A549 treated with CORT108297 at 1 μM for 4 hours (cell line): ENCODE data around the gene SARS2. TPM values are rescaled to one million over a fixed set of nuclear protein-coding genes. Genes with fewer than 3 reads are reported as not detected.

Experiments
- total RNA-seq: library from RNA; stranded (reverse); fragments of 200-300 nt; extraction: Qiagen RNA extraction; gene quantifications from 5 replicates; pipeline ENCODE4 v1.2.3, GENCODE V29; 2022

Gene SARS2, protein sequence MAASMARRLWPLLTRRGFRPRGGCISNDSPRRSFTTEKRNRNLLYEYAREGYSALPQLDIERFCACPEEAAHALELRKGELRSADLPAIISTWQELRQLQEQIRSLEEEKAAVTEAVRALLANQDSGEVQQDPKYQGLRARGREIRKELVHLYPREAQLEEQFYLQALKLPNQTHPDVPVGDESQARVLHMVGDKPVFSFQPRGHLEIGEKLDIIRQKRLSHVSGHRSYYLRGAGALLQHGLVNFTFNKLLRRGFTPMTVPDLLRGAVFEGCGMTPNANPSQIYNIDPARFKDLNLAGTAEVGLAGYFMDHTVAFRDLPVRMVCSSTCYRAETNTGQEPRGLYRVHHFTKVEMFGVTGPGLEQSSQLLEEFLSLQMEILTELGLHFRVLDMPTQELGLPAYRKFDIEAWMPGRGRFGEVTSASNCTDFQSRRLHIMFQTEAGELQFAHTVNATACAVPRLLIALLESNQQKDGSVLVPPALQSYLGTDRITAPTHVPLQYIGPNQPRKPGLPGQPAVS
- 46.2 to 64.3 TPM (median 58.8 TPM) in 5 replicates for total RNA-seq

DNA sequence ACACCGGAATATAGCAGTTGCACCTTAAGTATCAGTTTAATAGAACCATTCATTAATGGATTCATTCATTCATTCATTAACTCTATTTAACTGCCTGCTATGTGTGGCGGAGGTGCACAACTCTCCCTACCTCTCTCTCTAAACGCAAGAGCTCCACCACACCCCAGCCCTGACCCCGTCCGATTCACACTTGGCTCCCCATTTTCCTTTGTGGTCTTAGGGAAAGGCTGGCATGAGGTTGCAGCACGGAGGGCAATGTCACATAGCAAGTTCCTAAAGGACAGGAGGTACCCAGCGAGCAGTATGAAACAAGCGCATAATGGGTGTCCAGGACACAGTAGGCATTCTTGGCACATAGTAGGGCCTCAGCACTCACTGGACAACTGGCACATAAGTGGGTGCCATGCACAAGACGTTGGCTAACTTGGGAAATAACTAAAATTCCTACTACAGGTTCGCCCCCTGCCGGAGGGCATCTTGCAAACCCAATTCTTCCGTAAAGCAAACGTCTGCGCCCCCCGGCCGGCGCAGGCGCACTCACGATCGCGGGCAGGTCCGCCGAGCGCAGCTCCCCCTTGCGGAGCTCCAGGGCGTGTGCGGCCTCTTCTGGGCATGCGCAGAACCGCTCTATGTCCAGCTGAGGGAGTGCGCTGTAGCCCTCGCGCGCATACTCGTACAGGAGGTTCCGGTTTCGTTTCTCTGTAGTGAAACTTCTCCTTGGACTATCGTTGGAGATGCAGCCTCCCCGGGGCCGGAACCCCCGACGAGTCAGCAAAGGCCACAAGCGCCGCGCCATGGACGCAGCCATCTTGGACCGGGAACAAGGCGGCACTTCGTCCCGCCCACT is at the start of gene SARS2:
TSS of gene SARS2 (minus strand) at position 835 of the 847 bp plus-strand sequence. CDS start at position 808, 27 bp downstream.

DNA sequence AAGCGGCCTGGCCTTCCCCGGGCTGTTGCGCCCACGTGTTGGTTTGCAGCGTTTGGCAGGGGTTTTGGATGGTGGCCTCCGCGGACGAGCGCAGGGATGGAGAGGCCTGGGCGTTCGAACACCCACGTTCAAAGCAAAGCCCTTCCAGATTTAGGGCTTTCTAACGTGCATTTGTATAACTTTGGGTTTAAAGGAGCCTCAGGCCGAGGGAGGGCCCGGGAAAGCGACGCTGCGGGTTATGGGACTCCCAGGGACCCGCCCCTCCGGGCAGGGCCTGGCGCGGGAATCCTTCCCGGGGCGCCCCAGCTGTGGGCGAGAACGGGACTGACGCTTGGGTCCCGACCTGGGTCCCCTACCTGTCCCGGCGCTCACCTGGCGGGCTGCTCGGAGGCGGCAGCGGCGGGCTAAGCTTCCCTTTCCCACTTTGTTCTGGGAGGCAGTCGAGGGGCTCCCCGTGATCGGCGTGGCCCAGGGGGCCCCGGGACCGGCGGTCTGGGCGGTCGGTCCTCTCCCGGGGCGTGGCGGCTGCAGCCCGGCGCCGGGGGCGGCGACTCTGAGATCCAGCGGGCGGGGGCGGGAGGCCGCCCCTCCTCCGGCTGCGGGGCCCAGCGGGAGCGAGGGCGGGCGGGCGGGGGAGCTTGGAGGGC is 44.8 kb upstream of the SARS2 start, which contains the start of gene FBXO17:
TSS of gene FBXO17 (minus strand) at position 529 of the 647 bp plus-strand sequence. CDS start 25,423 bp downstream, outside the sequence.

DNA sequence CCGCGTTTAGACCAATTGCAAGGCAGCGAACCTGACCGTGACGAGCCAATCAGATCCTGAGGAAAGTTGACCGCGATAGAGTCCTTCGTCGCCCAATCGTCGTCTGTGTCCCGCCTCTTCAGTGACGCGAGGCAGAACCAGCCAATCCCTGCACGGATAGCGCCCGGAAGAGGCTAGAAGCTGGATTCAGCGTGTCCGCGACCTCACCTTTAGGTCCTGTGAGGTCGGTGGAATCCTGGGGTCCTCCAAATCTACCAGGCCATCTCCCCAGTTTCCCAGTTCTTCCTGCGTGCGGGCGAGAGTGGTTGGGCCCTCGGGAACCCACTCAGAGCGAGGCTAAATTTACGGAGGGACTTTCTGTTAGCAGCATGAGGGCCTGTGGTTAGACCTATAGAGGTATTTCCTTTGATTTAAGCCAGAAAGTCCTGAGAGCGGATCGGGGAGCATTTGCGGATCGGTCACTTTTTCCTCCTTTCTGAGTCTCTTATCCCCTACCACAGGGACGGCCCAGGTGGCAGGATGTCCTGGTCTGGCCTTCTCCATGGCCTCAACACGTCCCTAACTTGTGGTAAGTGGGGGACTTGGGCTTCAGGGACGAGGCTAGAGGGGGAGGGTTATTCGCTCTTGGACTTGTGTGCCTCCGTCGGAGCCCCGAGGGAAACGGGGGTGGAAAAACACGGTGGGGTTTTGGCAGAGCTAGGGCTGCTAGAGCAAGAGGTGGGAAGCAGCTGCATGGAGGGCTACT is 385 bp upstream of the SARS2 start, which contains the start of gene MRPS12:
TSS of gene MRPS12 (plus strand) at position 169 of the 745 bp plus-strand sequence. CDS start at position 520, 351 bp downstream.

DNA sequence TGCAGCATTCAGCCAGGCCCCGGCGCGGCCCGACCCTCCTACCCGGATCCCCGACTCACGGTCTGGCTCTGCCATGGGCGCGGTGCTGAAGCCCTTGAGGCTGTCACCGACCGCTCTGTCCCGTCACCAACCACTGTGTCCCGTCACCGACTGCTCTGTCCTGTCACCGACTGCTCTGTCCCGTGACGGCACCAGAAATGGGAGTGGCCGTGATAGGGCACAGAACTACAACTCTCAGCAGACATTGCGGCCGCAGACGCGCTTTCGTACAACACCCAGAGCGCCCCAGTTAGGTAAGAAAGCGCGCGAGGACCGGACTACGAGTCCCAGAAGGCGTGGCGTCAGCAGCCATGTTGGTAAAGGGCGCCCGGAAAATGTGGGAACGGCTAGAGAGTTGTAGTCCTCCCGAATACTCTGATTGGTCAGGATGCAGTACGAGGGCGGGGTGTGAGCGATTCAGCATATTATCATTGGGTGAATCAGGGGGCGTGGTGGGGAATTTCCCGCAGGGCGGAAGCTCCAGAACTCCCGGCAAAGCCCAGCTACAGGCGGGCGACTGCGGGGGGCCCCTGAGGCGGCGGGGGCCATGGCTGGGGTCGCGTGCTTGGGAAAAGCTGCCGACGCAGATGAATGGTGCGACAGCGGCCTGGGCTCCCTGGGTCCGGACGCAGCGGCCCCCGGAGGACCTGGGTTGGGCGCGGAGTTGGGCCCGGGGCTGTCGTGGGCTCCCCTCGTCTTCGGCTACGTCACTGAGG is 30.9 kb downstream of the SARS2 start, which contains the start of the genes NFKBIB and SIRT2:
TSS of gene NFKBIB (plus strand) at position 523 of the 755 bp plus-strand sequence. CDS start at position 587, 64 bp downstream.
TSS of gene SIRT2 (minus strand) at position 172 of the 755 bp plus-strand sequence. CDS start at position 75, 97 bp downstream.

DNA sequence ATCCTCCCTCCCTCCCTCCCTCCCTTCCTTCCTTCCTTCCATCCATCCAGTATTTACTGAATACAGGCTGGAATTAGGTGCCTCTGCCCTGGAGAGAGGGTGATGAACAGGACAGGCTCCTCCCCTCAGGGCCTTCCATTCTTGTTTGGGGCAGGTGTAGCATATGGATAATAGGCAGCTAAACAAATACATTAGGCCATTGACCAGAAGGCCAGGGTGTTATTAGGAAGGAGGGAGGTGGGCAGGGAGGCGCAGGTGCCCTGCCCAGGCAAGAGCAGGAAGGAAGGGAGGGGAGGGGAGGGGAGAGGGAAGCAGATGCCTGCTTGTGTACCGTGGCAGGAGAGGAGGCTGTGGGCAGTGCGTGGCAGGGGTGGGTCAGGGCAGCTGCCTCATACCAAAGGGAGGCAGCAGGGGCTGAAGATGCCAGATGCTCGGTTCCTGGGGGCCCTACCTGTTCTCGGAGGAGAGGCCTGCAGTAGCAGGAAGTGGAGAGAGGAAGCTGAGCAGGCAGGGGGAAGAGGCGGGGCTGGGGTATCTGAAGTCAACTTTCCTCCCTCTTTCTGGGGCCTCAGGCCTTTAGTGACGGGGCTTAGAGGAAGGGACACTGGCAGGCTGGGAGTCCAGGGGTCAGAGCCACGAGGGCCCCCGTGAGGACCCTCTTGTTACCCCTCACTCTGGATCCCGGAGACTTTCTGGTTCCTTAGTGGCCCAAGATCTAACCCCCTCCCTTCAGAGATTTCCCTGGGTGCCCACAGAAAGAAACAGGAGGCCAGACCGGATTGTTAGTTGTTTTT is 52.6 kb downstream of the SARS2 start, which contains the start of gene RINL:
TSS of gene RINL (minus strand) at position 495 of the 794 bp plus-strand sequence. CDS start 1,533 bp downstream, outside the sequence.

Other genes starting within 250 kb of the SARS2 start
- 5.0 to 6.7 TPM (median 6.2 TPM) in 5 replicates for gene CAPN12, start 186.3 kb downstream of the SARS2 start, total RNA-seq
- 0.31 to 0.54 TPM (median 0.32 TPM) in 3 of 5 replicates, not detected in the others for gene LGALS7, start 157.2 kb downstream of the SARS2 start, total RNA-seq
- 0.39 to 0.48 TPM in 2 of 5 replicates, not detected in the others for gene LGALS7B, start 141.6 kb downstream of the SARS2 start, total RNA-seq
- 0.18 to 0.65 TPM (median 0.42 TPM) in 5 replicates for gene LGALS4, start 117.8 kb downstream of the SARS2 start, total RNA-seq
- 275 to 383 TPM (median 296 TPM) in 5 replicates for gene ECH1, start 99.0 kb downstream of the SARS2 start, total RNA-seq
- gene HNRNPL, start 80.8 kb downstream of the SARS2 start, total RNA-seq: 324 to 352 TPM (median 346 TPM) in 5 replicates
- 2.2 to 3.1 TPM (median 2.8 TPM) in 5 replicates for gene RINL, start 52.5 kb downstream of the SARS2 start, total RNA-seq
- gene SIRT2, start 31.1 kb downstream of the SARS2 start, total RNA-seq: 34.1 to 39.6 TPM (median 36.7 TPM) in 5 replicates
- 64.4 to 131 TPM (median 110 TPM) in 5 replicates for gene NFKBIB, start 30.8 kb downstream of the SARS2 start, total RNA-seq
- 0.45 to 1.2 TPM (median 0.98 TPM) in 5 replicates for gene CCER2, start 18.6 kb downstream of the SARS2 start, total RNA-seq
- gene MRPS12, start 181 bp upstream of the SARS2 start, total RNA-seq: 209 to 341 TPM (median 295 TPM) in 5 replicates
- gene FBXO17, start 45.0 kb upstream of the SARS2 start, total RNA-seq: 66.9 to 93.7 TPM (median 87.1 TPM) in 5 replicates
- 4.0 to 5.8 TPM (median 5.2 TPM) in 5 replicates for gene FBXO27, start 101.8 kb upstream of the SARS2 start, total RNA-seq
- gene ACP7, start 153.6 kb upstream of the SARS2 start, total RNA-seq: 0.12 to 0.22 TPM (median 0.14 TPM) in 5 replicates
- 93.1 to 128 TPM (median 124 TPM) in 5 replicates for gene PAK4, start 195.0 kb upstream of the SARS2 start, total RNA-seq